WERI-Rb-1 (cell line): Measurements from ENCODE around the gene RASAL2.

Experiments used
- DNase-seq: peaks from one replicate; pipeline ENCODE4 v3.0.0-alpha.2; 2020
- H3K27ac ChIP-seq: fragments of 250-450 bp; sonication (Bioruptor Pico); 2 replicates; pipeline ENCODE4 v1.5.1; 2020; ENCODE audit warnings: mild to moderate bottlenecking, moderate library complexity
- H3K27me3 ChIP-seq: fragments of 250-450 bp; sonication (Bioruptor Pico); 2 replicates; pipeline ENCODE4 v1.5.1; 2021; ENCODE audit warnings: mild to moderate bottlenecking, low read depth, moderate library complexity; ENCODE audit not compliant: insufficient read depth, severe bottlenecking
- H3K36me3 ChIP-seq: fragments of 250-450 bp; sonication (Bioruptor Pico); 2 replicates; pipeline ENCODE4 v1.5.1; 2020; ENCODE audit warnings: mild to moderate bottlenecking, moderate library complexity
- H3K4me3 ChIP-seq: 2 replicates; pipeline ENCODE4 v1.5.1; 2011; ENCODE audit warnings: low read depth, mild to moderate bottlenecking, control low read depth, low read length
- H3K9me3 ChIP-seq: fragments of 250-450 bp; sonication (Bioruptor Pico); 2 replicates; pipeline ENCODE4 v1.5.1; 2021; ENCODE audit warnings: mild to moderate bottlenecking, moderate library complexity; ENCODE audit not compliant: severe bottlenecking
- CTCF ChIP-seq: IDR thresholded peaks from 2 replicates; pipeline ENCODE4 v1.5.1; 2011; ENCODE audit warnings: low read depth, mild to moderate bottlenecking, control low read depth, inconsistent platforms, low read length

Gene RASAL2

GRCh38 chr1:178102218-178102617 lies 8.3 kb downstream of the RASAL2 start:
- TF ChIP-seq CTCF = no peak
- H3K9me3 ChIP-seq = no peaks in the 10 kb centered on the region
- no peak overlapping the region for H3K4me3 ChIP-seq
- no peaks in the 10 kb centered on the region for H3K36me3 ChIP-seq
- H3K27me3 ChIP-seq = no peaks in the 10 kb centered on the region
- H3K27ac ChIP-seq = no peak overlapping the region
- no peak for DNase-seq

GRCh38 chr1:178107823-178108222 lies 13.9 kb downstream of the RASAL2 start:
- DNase-seq = no peak
- Histone ChIP-seq H3K36me3 (no peaks in the 10 kb centered on the region), H3K27ac (no peak overlapping the region), H3K4me3 (no peak overlapping the region), H3K9me3 (no peaks in the 10 kb centered on the region), H3K27me3 (no peaks in the 10 kb centered on the region)
- TF ChIP-seq CTCF = no peak

GRCh38 chr1:178109348-178110143 lies 15.6 kb downstream of the RASAL2 start:
- TF ChIP-seq CTCF = no peak
- no peaks in the 10 kb centered on the region for H3K27me3 ChIP-seq

GRCh38 chr1:178115260-178115659 lies 21.4 kb downstream of the RASAL2 start:
- no peaks in the 10 kb centered on the region for H3K27me3 ChIP-seq
- no peaks in the 10 kb centered on the region for H3K36me3 ChIP-seq
- no peaks in the 10 kb centered on the region for H3K9me3 ChIP-seq
- TF ChIP-seq CTCF = no peak
- DNase-seq = no peak
- H3K27ac ChIP-seq = no peak overlapping the region
- no peak overlapping the region for H3K4me3 ChIP-seq

More at GRCh38 chr1:178109348-178110143, 15.6 kb downstream of the RASAL2 start:
- no peak for DNase-seq
- Histone ChIP-seq H3K36me3 (no peaks in the 10 kb centered on the region), H3K9me3 (no peaks in the 10 kb centered on the region), H3K27ac (no peak overlapping the region), H3K4me3 (no peak overlapping the region)

GRCh38 chr1:178118524-178118923 lies 24.6 kb downstream of the RASAL2 start:
- Histone ChIP-seq H3K9me3 (peaks cover 3% of the 10 kb centered on the region), H3K36me3 (no peaks in the 10 kb centered on the region), H3K4me3 (no peak overlapping the region), H3K27ac (no peak overlapping the region), H3K27me3 (no peaks in the 10 kb centered on the region)
- TF ChIP-seq CTCF = no peak
- no peak for DNase-seq

- H3K9me3 ChIP-seq = peaks cover 3% of the 10 kb centered on the region
- no peak for TF ChIP-seq CTCF
- H3K27me3 ChIP-seq = no peaks in the 10 kb centered on the region
- H3K4me3 ChIP-seq = no peak overlapping the region
- no peak for DNase-seq
- no peaks in the 10 kb centered on the region for H3K36me3 ChIP-seq
- no peak overlapping the region for H3K27ac ChIP-seq
Observed at GRCh38 chr1:178119628-178120027, 25.7 kb downstream of the RASAL2 start.
